Measurements from ENCODE around the gene RNF112.

The RNF112 gene

DNA sequence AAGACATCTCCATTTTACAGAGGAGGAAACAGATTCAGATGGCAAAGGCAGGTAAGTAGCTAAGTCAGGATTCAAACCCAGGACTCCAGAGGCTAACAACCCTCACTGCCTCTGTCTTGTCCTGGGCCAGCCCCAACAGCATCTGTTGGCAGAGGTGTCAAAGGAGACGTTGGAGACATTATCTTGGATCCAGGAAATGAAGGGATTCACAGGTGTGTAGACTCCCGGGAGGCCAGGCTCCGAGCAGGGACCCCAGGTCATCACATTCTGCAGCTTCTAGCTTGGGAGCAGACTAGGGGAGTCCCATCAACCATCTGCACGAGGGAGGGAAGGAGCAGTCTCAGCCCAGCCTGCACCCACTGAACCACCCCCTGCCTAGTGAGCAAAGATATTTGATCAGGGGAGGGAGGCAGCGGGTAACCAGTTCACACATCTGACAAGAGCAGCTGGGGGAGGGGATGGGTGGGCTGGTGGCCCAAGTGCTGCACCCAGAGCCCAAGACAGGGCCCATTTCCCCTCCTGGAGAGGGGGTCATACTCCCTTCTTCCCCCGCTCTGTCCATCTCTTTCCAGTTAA is 47.5 kb upstream of the RNF112 start:
- no peak for DNase-seq
- Mint-ChIP-seq H3K4me1 (peaks cover 62% of the 10 kb centered on the region), H3K36me3 (ENCODE audit: low read depth) (no peaks in the 10 kb centered on the region), H3K27me3 (ENCODE audit: low read depth, poor library complexity) (no peaks in the 10 kb centered on the region), H3K27ac (peak overlapping the region; percentile 49), H3K9me3 (no peaks in the 10 kb centered on the region), H3K4me3 (peak overlapping the region; percentile 90)
- TF ChIP-seq, protein P1, sequence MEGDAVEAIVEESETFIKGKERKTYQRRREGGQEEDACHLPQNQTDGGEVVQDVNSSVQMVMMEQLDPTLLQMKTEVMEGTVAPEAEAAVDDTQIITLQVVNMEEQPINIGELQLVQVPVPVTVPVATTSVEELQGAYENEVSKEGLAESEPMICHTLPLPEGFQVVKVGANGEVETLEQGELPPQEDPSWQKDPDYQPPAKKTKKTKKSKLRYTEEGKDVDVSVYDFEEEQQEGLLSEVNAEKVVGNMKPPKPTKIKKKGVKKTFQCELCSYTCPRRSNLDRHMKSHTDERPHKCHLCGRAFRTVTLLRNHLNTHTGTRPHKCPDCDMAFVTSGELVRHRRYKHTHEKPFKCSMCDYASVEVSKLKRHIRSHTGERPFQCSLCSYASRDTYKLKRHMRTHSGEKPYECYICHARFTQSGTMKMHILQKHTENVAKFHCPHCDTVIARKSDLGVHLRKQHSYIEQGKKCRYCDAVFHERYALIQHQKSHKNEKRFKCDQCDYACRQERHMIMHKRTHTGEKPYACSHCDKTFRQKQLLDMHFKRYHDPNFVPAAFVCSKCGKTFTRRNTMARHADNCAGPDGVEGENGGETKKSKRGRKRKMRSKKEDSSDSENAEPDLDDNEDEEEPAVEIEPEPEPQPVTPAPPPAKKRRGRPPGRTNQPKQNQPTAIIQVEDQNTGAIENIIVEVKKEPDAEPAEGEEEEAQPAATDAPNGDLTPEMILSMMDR (IDR thresholded peaks at IDR 0.05) = no peak

DNA sequence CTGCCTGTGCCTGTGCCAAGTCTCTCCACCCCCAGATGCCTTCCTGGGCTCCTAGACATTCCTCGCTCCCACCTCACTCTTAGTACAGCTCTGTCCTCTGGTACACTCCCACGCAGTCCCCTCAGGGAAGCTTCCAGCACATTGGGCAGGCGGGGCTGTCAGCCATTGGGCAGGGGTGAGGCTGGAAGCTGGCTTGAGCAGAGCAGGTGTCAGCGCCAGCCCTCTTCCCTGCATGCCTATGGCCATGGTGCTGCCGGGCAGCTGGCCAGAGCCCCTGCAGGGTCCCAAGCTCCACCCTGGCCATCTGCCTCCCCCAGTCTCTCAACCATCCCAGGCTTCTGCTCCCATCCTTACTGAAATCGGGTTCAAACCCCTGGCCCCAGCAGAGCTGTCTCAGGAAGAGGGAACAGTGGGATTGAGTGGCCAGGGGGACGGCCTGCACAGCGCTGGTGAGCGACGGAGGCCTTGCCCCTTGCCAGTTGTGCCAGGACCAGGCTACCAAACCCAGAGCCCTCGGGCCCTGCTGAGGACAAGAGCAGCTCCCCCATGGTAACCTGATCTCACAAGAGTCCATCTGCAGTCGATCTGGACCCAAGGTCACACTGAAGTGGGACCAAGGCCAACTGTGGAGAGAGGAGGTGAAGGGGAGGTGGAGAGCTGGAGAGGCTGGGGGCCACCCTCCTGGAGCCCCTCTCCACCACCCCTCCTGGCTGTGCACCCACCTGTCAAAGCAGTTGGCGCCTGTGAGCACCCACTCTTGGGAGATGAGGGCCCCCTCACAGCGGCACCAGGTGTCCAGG is 46.1 kb upstream of the RNF112 start:
- DNase-seq = no peak
- H3K4me1 Mint-ChIP-seq = peaks cover 51% of the 10 kb centered on the region
- TF ChIP-seq, protein P1 (IDR thresholded peaks at IDR 0.05) = no peak
- H3K27ac Mint-ChIP-seq = no peak overlapping the region
- H3K9me3 Mint-ChIP-seq = no peaks in the 10 kb centered on the region
- no peaks in the 10 kb centered on the region for H3K27me3 Mint-ChIP-seq (ENCODE audit: low read depth, poor library complexity)
- H3K4me3 Mint-ChIP-seq = no peak overlapping the region
- H3K36me3 Mint-ChIP-seq (ENCODE audit: low read depth) = no peaks in the 10 kb centered on the region

DNA sequence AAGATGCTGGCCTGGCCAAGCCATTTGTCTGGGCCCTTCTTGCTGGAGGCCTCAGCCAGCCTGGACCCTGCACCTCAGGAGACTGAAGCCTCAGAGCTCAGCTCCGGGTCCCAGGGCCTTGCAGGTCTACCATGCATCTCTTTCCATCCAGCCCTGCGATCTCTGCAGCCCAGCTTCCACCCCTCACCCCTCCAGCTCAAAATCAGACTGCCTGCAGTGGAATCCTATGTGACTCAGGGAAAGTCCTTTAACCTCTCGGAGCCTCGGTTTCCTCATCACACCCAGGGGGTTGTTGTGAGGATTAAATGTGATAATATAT is 45.6 kb upstream of the RNF112 start:
- H3K36me3 Mint-ChIP-seq (ENCODE audit: low read depth) = no peaks in the 10 kb centered on the region
- no peak overlapping the region for H3K27ac Mint-ChIP-seq
- no peak for DNase-seq
- H3K4me3 Mint-ChIP-seq = no peak overlapping the region
- peaks cover 49% of the 10 kb centered on the region for H3K4me1 Mint-ChIP-seq
- no peaks in the 10 kb centered on the region for H3K9me3 Mint-ChIP-seq
- H3K27me3 Mint-ChIP-seq (ENCODE audit: low read depth, poor library complexity) = no peaks in the 10 kb centered on the region
- TF ChIP-seq, protein P1 (IDR thresholded peaks at IDR 0.05) = no peak

DNA sequence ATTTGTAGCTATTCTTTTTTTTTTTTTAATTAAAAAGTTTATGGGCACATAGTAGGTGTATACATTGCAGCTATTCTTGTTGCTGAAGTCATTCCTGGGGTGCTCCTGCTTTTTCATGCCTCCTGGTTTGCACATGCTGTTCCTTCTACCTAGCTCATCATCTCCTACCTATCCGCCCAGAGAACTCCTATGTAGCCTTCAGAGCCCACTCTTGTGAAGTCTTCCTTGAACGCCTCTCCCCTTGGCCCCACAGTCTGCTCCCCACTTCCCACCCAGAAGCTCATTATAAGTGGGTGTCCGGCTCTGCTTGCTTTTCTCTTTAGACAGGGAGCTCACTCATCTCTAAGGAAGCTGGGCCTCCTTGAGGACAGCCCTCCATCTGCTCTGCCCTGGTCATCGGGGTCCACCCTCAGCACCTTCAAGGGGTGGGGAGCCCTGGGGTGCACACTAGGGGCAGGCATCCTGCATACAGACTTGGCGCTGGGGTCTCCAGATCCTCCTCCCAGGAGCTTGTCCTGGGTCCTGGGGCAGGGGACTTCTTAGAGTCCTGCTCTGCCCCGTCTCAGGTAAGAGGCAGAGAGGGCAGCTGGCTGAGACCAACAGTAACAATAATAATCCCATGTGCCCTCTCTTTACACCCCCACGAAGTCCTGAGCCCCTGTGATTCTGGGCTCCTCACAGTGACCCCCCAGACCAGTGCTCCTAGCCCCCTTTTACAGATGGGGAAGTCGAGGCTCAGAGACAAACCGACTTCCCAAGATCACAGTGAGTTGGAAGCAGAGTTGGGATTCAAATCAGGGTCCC is 45.0 kb upstream of the RNF112 start:
- Mint-ChIP-seq H3K4me3 (peak overlapping the region; percentile 21), H3K27ac (no peak overlapping the region), H3K4me1 (peaks cover 48% of the 10 kb centered on the region), H3K9me3 (no peaks in the 10 kb centered on the region), H3K36me3 (ENCODE audit: low read depth) (no peaks in the 10 kb centered on the region), H3K27me3 (ENCODE audit: low read depth, poor library complexity) (no peaks in the 10 kb centered on the region)
- no peak for DNase-seq
- TF ChIP-seq, protein P1 (IDR thresholded peaks at IDR 0.05) = no peak

GRCh38 chr17:19366637-19366972 is 44.4 kb upstream of the RNF112 start:
- no peaks in the 10 kb centered on the region for H3K27me3 Mint-ChIP-seq (ENCODE audit: low read depth, poor library complexity)
- no peak for DNase-seq
- peaks cover 44% of the 10 kb centered on the region for H3K4me1 Mint-ChIP-seq
- no peak overlapping the region for H3K4me3 Mint-ChIP-seq
- TF ChIP-seq, protein P1 (IDR thresholded peaks at IDR 0.05) = no peak
- no peaks in the 10 kb centered on the region for H3K36me3 Mint-ChIP-seq (ENCODE audit: low read depth)
- H3K27ac Mint-ChIP-seq = no peak overlapping the region
- H3K9me3 Mint-ChIP-seq = no peaks in the 10 kb centered on the region

Measured in nephron progenitor cell (in vitro differentiated cells).